GM19467 (cell line): ENCODE data around the gene ACTR8.

Experiments used
- ATAC-seq: cut with Tn5 transposase; IDR thresholded peaks from one replicate; pipeline ENCODE4 v1.9.1; 2021; ENCODE audit warnings: mild to moderate bottlenecking, moderate library complexity; ENCODE audit not compliant: unreplicated experiment

The ACTR8 gene

DNA sequence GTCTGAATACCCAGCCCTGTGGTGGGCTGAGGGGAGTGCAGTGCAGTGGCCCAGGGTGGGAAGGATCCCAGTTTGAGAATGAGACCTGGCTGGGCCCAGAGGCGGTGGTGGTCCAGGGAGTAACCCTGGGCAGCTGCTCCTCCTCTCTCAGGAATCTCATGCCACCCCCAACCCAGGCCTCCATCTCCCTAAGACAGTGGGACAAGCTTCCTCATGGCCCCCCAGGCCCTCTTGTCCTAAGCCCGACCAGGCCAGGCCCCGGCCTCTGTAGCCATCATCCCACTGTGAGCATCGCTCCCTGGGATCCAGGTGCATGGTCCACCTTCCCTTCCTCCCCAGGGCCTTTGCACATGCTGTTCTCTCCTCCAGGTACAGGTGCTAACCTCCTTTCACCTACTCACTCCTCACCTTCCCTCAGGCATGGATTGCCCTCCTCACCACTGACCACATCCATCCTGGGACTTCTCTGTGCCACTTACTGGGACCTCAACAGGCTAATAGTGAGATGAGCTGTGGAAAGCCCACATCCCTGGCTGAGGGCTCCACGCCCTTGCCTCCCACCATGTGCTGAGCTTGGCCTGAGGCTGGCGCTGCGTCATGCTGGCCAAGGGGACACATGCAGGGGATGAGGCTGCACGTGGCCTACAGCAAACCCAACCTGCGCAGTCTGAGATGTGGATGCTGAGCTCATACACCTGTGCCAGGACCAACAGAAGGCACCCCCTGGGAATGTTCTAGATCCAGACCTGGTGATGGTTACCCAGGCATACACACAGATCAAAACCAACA is 45.7 kb downstream of the ACTR8 start:
- no peak for ATAC-seq

GRCh38 chr3:53835257-53835656 is 46.7 kb downstream of the ACTR8 start:
- no peak for ATAC-seq

GRCh38 chr3:53834429-53835095 is 47.4 kb downstream of the ACTR8 start:
- no peak for ATAC-seq

- ATAC-seq = no peak
These were observed 48.3 kb downstream of the ACTR8 start for GRCh38 chr3:53833700-53834099.

GRCh38 chr3:53833053-53833645 is 48.8 kb downstream of the ACTR8 start:
- ATAC-seq = no peak

DNA sequence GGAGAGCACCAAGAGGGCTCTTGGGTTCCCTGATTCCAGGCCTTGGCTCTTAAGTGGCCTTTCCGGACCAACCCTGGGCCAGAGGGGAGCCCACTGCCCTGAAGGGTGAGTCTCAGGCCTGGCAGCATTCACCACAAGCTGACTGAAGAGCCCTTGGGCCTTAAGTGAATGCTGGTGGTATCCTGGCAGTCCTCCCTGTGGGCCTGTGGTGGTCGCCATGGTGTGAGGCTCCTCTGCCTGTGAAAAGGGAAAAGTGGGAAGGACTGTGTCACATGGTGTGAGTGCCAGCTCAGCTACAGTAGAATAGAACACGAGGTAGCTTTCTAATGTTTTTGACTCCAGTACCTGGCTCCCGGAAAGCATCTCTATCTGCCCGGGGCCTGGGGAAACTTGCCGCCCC is 51.0 kb downstream of the ACTR8 start:
- no peak for ATAC-seq

DNA sequence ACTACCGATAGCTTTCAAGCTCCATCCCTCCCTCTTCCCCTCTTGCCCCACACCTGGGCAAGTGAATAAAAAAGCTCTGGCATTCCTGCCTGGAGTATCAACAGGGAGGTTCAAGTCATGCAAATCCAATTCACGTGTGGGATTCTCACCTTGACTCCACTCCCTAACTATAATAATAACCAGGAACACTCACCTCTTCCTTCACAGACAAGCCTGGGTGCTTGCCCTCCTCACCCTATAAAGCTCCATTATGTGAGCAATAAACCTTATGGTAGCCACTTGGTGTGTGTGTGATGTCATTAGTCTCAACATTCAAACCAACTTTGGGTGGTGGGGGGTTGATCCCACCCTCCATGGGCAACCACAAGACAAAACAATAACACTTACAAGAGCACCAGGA is 52.3 kb downstream of the ACTR8 start:
- no peak for ATAC-seq

GRCh38 chr3:53828581-53828980 is 53.4 kb downstream of the ACTR8 start:
- ATAC-seq = no peak

DNA sequence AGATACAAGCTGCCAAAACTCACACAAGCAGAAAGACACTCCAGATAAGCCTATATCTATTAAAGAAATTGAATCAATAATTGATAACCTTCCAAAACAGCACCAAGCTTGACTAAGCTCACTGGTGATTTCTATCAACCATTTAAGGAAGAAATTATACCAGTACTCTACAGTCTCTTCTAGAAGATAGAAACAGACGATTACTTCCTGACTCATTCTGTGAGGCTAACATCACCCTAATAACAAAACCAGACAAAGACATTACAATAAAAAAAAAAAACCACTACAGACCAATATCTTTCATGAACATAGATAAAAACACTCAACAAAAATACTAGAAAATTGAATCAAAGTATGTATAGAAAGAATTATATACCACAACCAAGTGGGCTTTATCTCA is 55.9 kb downstream of the ACTR8 start:
- ATAC-seq = no peak

DNA sequence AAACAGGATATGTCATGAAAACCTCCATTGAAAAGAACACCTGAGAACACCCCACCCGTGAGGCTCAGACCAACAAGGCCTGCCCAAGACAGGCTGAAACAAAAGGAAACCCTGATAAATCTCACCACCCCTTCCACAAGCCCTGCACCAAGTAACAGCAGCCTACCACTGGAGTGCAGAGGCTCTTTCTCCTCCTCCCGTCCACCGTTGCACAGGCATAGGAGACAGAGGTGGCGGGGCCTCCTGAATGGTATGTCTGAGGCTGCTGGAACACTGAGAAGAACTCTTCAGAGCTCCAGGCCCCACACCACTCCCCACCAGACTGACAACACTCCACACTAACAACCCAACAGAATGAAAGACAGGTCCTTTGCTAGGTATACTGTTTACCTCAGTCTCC is 57.2 kb downstream of the ACTR8 start:
- ATAC-seq = no peak

- no peak for ATAC-seq
These were observed 57.8 kb downstream of the ACTR8 start for GRCh38 chr3:53823956-53824657.

DNA sequence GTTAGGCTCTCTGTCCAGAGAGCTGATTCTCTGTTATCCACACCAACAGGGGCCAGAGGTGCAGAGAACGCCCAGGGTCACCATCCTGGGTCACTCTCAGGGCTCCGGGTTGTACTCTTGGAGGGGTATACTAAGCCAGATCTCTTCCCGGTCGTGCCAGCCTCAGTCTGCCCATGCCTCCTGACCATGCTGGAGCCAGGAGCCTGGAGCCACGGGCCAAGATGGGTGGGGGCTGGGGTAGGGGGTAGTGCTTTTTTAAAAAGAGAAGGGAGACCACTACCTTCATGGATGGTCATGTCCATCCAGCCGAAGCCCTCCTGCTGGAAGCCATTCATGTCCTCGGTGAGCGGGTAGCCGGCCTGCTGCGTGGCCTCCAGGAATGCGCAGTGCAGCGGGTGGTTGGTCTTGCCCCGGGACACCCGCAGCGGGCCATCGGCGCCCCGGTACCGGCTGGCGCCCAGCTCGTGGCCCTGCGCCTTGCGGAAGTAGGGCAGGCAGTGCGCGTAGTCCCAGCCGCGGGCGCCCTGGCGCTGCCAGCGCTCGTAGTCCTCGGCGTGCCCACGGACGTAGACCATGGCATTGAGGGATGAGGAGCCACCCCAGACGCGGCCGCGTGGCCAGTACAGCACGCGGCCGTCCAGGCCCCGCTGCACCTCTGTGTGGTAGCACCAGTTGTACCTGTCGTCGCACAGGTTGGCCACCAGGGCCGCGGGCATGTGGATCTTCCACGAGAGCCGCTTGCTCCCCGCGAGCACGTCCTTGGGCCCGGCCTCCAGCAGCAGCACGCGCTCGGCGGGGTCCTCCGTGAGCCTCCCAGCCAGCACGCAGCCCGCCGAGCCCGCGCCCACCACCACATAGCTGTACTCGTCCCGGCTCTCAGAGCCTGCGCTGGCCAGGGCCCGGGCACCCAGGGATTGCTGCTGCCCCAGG is 58.7 kb downstream of the ACTR8 start:
- ATAC-seq = no peak

GRCh38 chr3:53822331-53822741 is 59.6 kb downstream of the ACTR8 start:
- no peak for ATAC-seq

- no peak for ATAC-seq
These were observed 60.3 kb downstream of the ACTR8 start for GRCh38 chr3:53821631-53822121.

DNA sequence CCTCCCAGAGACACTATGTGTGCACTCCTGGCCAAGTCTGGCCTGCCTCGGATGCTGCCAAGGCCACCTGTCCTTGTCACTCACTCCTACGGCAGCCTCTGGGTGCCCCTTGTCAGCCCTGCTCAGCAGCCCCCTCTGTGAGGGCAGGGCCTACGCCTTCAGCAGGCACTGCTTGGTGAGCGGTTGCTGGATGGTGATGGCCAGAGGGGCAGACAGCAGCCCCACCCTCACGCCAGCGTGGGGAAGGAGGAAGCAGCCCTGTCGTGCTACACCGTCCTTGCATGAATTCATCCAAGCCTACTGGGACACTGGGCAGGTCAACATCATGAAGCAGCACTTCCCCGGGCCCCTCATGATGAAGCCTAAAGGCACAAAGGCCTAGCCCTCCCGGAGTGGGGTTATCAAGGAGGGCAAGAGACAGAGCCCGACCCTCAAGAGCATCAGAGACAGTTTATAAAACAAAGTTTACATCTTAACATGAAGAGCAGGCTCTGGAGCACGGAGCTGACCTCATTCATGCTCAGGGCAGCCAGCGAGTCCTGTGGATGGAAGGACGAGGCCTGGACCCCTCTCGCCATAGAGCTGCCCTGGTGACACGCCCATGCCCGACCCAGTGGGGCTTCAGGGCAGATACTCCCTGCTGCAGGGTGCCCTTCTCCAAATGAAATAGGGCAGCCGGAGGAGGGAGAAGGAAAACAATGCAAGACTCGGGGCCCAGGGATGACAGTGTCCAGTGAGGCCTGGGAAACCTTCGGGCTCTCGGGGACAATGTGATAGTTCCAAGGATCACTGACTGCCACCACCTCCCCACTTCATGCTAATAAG is 61.0 kb downstream of the ACTR8 start:
- ATAC-seq = no peak

DNA sequence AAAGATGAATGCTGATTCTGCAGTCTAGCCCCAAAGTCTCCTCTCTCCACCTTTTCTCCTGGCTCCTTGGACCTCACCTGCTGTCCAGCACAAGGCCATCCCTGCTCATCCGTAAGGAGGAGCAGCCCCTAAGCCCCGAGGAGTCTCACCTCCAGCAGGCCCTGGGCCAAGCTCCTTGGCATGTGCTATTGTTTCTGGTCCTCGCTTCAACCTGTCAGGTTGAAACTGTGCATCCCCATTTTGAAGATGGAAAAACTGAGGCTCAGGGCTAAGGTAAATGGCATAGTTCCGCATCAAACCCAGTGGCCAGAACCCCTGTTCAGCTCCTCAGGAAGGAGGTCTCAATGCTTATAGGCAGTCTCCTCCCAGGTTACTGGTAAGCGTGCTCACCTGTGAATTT is 61.9 kb downstream of the ACTR8 start:
- ATAC-seq = no peak

GRCh38 chr3:53819163-53819868 is 62.6 kb downstream of the ACTR8 start:
- ATAC-seq = no peak

GRCh38 chr3:53818221-53819162 is 63.5 kb downstream of the ACTR8 start:
- no peak for ATAC-seq
